CD4-positive, alpha-beta T cell treated with Interleukin-2 at 100 ng/mL for 4 hours (primary cell): ENCODE data around the gene RFC5.
"Not testable (repeated sequence)": the region's sequence is repeated elsewhere in the genome, so short reads cannot be mapped to it uniquely, and the experiment has no call there.

Experiments
- DNase-seq: peaks from one replicate; pipeline ENCODE4 v3.0.0-alpha.2; 2020; ENCODE audit warnings: low spot score

Gene RFC5

GRCh38 chr12:118052324-118053070 lies 36.0 kb downstream of the RFC5 start:
- no peak for DNase-seq

DNA sequence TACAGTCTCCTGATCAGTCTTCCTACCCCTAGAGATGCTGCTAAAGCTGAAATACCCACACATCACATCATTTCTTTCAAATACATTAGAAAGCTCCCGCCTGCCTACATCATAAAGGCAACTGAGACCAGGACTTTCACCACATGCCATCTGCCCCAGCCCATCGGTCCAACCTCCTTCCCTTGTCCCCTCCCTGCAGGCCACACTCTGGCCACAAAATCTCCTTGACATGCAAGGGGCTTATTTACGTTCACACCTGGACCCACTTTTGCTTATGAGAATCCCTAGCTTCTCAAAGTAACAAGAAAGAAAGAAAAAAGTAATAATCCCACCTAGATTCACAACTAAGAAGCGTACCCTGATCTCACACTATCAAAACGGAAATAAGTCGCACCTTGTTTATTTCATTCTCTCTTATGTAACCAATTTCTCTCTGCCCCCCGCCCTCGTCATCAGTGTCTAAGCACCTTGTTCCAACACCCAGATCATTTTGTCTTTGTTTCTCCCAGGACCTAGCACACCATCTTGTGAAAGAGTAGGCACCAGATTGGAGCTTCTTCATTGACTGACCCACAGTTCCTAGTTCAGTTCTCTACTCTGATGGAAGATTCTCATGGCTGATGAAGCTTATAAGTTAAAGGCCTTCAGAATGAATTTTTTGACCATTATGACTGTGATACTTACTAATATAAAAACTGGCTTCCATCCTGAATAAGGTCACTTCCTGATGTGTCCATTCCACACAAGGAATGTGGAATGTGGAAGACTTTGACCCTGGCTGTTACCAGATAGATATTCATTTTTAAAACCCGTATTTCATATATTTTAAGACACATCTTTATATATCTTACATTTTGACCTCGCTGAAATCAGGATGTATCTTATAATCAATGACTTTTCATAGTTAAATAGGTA lies 36.8 kb downstream of the RFC5 start:
- DNase-seq = peak; percentile 27

DNA sequence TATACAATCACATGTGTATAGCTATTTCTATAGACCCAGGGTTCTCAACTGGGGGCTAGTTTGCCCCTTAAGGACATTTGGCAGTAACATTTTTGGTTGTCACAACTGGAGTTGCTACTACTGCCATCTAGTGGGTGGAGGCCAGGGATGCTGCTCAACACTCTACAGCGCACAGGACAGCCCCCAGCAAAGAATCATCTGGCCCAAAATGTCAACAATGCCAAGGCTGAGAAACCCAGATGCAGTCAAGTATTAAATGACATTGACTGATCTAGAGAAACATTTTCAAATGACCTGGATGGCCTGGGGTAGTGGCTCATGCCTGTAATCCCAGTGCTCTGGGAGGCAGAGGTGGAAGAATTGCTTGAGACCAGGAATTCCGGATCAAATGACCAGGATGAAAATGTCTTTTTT lies 38.6 kb downstream of the RFC5 start:
- peak; percentile 81 for DNase-seq

DNA sequence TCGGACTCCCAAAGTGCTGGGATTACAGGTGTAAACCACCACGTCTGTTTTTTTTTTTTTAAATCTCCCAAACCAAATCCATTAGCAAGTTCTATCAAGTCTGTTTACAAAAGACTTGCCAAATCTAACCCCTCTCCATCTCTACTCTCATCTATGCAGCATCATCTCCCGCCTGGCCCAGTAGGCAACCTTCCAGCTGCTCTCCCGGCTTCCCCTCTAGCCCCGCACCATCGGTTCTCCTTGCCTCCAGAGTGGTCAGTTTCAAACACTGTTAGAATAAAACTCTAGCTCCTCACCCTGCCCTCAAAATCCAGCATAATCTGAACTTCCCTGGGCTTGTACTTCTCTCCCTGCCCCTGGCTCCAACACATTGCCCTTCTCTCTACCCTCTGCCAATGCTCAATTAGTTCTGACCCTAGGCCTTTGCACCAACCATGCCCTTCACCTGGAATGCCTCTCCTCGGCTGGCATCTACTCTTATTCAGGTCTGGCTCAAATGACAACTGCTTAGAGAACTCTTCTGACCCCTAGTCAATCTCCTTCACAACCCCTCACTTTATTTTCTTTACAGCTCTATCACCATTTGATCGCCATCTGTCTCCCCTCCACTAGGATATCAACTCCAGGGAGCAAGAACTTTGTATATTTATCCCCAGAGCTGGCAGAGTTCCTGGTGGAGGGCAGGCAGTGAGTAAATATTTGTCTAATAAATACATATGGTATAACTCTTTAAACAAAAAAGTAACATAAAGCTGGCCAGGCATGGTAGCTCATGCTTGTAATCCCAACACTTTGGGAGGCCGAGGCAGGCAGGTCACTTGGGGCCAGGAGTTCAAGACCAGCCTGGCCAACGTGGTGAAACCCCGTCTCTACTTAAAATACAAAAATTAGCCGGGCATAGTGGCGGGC lies 39.6 kb downstream of the RFC5 start:
- no peak for DNase-seq

- DNase-seq = no peak
These were observed 41.7 kb downstream of the RFC5 start for GRCh38 chr12:118058227-118058626.

GRCh38 chr12:118058881-118059280 lies 42.4 kb downstream of the RFC5 start:
- DNase-seq = peak; percentile 14

DNA sequence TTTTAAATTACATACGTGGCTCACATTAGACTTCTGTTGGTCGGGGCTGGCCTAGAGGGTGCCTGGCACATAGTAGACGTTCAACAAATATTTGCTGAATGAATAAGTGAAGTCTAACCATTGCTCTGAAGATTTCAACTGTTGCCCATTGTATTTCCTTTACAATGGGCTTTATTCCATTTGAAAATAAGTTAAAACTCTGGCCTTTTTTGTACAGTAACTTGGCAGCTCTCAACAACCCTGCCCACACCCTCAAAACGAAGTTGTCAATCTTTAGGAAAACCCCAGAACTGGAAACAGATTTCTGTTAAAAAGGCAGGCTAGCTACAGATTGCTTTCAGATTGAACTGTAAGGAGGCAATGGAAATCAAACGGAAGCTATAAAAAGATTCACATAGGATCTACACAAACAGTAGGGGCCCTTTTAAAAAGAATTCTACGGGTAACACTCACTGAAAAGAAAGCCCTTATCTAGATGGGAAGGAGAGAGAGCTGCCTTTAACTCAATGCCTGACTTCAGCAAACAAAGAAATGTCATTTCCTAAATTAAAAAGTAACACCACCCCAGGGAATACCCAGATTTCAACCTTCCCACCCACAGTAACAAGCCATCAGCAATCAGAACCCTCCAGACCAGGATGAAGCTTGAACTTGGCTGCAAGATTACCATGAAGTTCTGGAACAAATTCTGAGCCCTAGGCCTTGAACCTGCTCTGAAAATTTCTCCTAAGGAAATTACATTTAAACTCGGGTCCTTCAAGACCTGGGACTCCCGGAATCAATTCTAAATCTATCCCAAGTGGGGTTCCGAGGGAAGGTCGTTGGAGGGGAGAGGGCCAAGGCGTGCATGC lies 43.1 kb downstream of the RFC5 start:
- no peak for DNase-seq

DNA sequence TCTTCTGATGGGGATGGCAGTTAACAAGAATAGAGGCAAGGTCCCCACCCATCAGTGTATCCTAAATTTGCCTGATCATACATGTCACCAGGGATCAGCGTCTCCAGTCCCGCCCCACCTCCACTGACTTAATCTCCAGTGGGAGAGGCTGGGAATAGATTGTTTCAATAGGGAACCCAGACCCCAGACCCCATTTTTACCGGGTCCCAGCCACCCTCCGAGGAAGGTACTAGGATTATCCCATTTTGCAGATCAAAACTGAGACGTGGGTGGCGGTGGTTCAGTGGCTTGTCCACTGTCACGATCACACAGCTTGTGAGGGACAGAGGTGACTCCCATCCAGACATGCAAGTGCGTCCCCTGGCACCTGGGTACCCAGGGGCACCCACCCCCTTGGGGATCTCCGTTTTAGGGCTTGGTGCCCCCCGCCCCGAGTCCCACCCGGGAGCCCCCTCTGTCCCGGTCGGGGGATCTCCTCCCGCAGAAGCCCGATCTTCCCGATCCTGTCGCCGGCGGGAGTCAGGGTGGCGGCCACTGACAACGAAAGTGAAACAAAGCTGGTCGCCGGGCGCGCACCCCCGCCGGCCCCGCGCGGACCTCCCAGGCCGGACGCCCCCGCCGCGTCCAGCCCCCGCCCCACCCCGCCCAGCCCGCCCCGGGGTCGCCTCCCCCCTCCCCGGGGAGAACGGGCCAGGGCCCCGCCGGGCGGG lies 44.0 kb downstream of the RFC5 start:
- DNase-seq = peak; percentile 24

GRCh38 chr12:118061011-118061872 lies 44.7 kb downstream of the RFC5 start, which contains the start of gene WSB2:
Gene WSB2, minus strand, starts transcription at chr12:118061179. Its CDS starts 131 bp downstream, at chr12:118061048.
- DNase-seq = peak; percentile 40

DNA sequence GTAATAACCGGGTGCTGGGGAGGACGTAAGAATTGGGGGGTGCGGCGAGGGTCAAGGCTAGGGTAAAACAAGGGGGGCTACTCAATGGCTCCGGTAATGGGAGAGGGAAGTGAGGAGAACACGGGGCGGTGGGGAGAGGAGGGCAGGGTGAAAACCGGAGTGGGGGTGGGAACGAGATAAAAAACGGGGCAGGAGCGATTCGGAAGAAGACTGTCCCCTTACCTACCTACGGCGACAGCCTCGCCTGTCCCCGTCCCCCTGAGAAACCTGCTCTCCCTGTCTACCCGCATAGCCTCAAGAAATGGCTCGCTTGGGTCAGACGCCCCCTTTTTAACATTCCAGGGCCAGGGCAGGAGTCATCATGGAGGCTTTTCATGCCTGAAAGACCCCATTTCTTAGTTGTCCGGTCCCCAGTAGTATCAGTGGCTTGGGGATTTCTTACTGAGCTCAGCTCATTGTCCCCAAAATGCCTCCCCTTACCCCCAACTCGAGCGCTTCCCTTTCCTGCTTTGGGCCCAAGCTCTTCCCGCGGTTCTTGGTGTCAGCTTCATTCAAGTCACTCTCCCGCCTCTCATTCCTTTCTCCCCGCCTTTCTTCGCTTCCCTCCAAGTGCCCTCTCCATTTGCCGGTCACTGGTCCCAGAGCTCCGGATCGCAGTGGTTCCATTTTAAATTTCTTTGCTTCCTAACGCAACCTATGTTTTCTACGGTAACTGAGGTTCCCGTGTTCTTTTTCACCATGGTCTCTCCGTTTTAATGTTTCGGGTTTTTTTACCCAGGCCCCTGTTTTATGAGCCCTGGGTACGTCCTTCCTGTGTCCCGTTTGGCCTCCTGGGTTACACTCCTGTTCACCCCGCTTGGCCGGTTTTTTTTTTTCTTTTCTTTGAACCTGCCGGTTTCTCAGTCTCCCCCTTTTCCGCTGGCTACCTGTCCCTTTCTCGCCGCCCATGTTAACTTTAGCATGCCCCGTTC lies 45.7 kb downstream of the RFC5 start:
- DNase-seq = no peak

DNA sequence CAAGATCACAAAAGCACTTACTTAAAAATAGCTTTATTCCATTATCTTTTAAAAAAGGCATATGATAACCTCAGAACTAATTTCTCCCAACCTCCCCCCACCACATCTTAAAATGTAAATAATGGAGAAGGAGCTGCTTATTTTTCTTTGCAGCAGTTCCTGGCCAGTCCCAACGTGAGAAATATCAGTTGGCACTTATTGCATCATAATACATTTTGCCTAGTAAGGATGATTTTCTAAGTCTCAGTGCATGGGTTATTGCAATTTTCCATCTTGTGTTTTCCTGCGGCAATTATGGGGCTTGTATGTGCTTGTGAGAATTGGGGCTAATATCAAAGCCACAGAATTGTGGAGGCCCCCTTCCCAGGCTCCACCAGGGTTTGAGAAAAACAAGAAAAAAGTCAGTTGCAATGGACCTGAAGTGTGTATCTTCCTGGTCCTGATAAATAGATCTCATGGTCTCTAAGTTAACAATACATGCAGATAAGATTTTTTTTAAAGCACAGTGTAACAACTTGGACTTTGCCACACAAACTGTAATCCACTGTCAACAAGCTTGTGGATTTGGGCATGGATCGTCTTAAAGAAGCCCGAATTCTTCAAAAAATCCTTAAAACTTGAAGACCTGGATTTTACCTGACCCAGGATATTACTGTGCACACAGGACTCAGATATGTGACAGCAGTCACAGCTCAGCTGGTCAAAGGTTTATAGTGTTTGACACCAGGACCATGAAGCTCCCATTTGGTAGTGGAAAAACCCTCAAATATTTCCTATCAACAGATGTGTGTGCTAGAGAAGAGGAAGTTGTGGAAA lies 47.3 kb downstream of the RFC5 start:
- no peak for DNase-seq

DNA sequence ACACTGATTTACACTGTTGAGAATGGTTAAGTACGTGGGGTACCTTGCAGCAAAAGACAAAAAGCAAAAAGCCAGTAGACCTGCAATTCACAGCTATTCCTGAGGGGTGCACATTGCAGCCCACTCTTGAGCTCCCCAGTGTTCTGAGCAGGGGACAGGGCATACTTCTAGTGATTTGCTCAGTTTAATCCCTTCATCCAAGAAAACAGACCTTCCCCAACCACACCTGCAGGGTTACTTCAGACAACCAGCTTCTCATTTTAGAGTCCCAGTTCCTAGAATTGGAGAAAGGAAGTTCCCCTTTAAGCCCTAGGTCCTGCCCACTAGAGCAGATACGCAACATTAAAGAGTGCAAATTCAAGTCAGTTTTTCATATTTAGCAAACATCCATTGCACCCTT lies 48.1 kb downstream of the RFC5 start:
- peak; percentile 19 for DNase-seq

DNA sequence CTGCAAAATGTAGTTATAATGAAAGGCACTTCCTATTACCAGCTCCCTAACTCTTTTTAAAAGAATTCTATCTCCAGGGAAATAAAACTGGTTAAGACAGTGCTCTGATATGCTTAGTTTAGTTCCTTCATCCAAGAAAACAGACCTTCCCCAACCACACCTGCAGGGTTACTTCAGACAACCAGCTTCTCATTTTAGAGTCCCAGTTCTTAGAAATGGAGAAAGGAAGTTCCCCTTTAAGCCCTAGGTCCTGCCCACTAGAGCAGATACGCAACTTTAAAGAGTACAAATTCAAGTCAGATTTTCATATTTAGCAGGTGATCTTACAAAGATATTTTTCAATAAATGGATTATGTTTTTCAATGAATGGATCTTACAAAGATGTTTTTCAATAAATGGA lies 48.9 kb downstream of the RFC5 start:
- DNase-seq = no peak

GRCh38 chr12:118068445-118068844 lies 51.9 kb downstream of the RFC5 start:
- no peak for DNase-seq

DNA sequence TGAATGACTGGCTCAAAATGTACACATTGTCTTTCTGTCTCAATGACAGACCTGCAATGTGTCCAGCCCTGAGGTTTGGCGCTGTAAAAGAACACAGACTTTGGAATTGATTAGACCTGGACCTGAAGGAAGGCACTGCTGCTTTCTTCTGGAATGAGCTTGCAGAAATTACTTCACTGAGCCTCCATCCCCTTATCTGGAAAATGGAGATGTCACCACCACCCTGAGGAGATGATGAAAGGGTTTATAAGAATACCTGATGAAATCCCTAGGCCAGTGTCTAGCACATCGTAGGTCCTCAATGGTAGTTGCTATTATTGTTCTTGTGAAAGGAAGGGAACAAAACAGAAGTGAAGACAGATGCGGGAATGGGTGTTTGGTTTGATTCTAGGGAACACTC lies 54.1 kb downstream of the RFC5 start:
- DNase-seq = no peak

- DNase-seq = no peak
These were observed 57.3 kb downstream of the RFC5 start for GRCh38 chr12:118073768-118074167.

DNA sequence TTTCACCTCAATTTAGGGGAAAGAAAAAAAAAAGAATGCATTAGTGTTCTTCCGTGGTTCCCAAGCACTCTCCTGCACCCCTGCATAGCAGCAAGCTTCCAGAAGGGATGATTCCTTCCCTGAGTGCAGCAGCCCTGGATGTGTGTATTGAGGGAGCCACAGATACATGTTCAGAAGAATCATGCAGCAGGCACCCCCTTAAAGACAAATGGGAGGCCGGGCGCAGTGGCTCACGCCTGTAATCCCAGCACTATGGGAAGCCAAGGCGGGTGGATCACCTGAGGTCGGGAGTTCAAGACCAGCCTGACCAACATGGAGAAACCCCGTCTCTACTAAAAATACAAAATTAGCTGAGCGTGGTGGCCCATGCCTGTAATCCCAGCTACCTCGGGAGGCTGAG lies 65.0 kb downstream of the RFC5 start:
- DNase-seq = not testable (repeated sequence)
